ENCODE data around the gene FBXO2.

Gene FBXO2

GRCh38 chr1:11697188-11697892, 43.1 kb upstream of the FBXO2 start:
- H3K4me3 ChIP-seq (ENCODE audit: low read depth, low read length) = no peak overlapping the region
- no peak for TF ChIP-seq CTCF (IDR thresholded peaks at IDR 0.05; ENCODE audit: low read depth, low read length, missing control alignments)
- DNase-seq (ENCODE audit: low read depth) = no peak

- no peak for TF ChIP-seq CTCF (IDR thresholded peaks at IDR 0.05; ENCODE audit: low read depth, low read length, missing control alignments)
- DNase-seq (ENCODE audit: low read depth) = no peak
- H3K4me3 ChIP-seq (ENCODE audit: low read depth, low read length) = no peak overlapping the region
Measured at GRCh38 chr1:11695861-11696260, 41.6 kb upstream of the FBXO2 start.

GRCh38 chr1:11693917-11694316, 39.7 kb upstream of the FBXO2 start:
- H3K4me3 ChIP-seq (ENCODE audit: low read depth, low read length) = no peak overlapping the region
- DNase-seq (ENCODE audit: low read depth) = no peak
- TF ChIP-seq CTCF (IDR thresholded peaks at IDR 0.05; ENCODE audit: low read depth, low read length, missing control alignments) = no peak

- DNase-seq (ENCODE audit: low read depth) = no peak
Measured at GRCh38 chr1:11693024-11693590, 38.9 kb upstream of the FBXO2 start.

GRCh38 chr1:11691928-11692711, 37.9 kb upstream of the FBXO2 start:
- TF ChIP-seq CTCF (IDR thresholded peaks at IDR 0.05; ENCODE audit: low read depth, low read length, missing control alignments) = no peak
- no peak overlapping the region for H3K4me3 ChIP-seq (ENCODE audit: low read depth, low read length)
- no peak for DNase-seq (ENCODE audit: low read depth)

More at GRCh38 chr1:11693024-11693590, 38.9 kb upstream of the FBXO2 start:
- no peak overlapping the region for H3K4me3 ChIP-seq (ENCODE audit: low read depth, low read length)
- TF ChIP-seq CTCF (IDR thresholded peaks at IDR 0.05; ENCODE audit: low read depth, low read length, missing control alignments) = no peak

GRCh38 chr1:11691302-11691914, 37.2 kb upstream of the FBXO2 start, which contains the start of gene DRAXIN:
Gene DRAXIN (plus strand): TSS chr1:11691710. CDS start chr1:11706259, 14,549 bp downstream.
- no peak for DNase-seq (ENCODE audit: low read depth)
- H3K4me3 ChIP-seq (ENCODE audit: low read depth, low read length) = no peak within 1 kb of the TSS
- TF ChIP-seq CTCF (IDR thresholded peaks at IDR 0.05; ENCODE audit: low read depth, low read length, missing control alignments) = no peak
